CD14-positive monocyte (primary cell): Measurements from ENCODE around the gene AP1B1. TPM values are rescaled to one million over a fixed set of nuclear protein-coding genes. Genes with fewer than 3 reads are reported as not detected.
A peak's percentile ranks its signal among the peaks of the same experiment; 100 is the strongest.
"Not testable (repeated sequence)": the region's sequence is repeated elsewhere in the genome, so short reads cannot be mapped to it uniquely, and the experiment has no call there.

Experiments
- DNase-seq, 3 donors: peaks; one replicate each; pipeline ENCODE4 v3.0.0-alpha.2; 2011 to 2022
- H2AFZ ChIP-seq: 2 replicates; pipeline ENCODE4 v1.6.0; 2012; ENCODE audit warnings: mild to moderate bottlenecking, low read depth, low read length, inconsistent platforms; ENCODE audit not compliant: insufficient read depth, poor library complexity, severe bottlenecking
- H3K27ac ChIP-seq, 2 donors: 1 replicate in 1 of 2; 2 replicates in 1 of 2; pipeline ENCODE4 v1.5.1; 2012 to 2013; ENCODE audit warnings: low read length in 2 of 2, control low read depth in 1 of 2, inconsistent platforms in 1 of 2, low read depth in 1 of 2, mild to moderate bottlenecking in 1 of 2
- H3K27me3 ChIP-seq, 2 donors: one replicate each; pipeline versions ENCODE4 v1.6.0 to v1.6.1; 2011 to 2013; ENCODE audit warnings: low read length in 2 of 2; ENCODE audit not compliant: control insufficient read depth in 2 of 2, insufficient read depth in 2 of 2
- H3K36me3 ChIP-seq, 2 donors: replicated peaks in 1 of 2; 1 replicate in 1 of 2; 2 replicates in 1 of 2; pipeline versions ENCODE4 v1.5.1 to v1.6.1; 2012 to 2013; ENCODE audit warnings: low read length in 2 of 2, control low read depth in 1 of 2, inconsistent platforms in 1 of 2, mild to moderate bottlenecking in 1 of 2; ENCODE audit not compliant: insufficient read depth in 2 of 2, control insufficient read depth in 1 of 2
- H3K4me1 ChIP-seq, 2 donors: 1 replicate in 1 of 2; 2 replicates in 1 of 2; pipeline versions ENCODE4 v1.5.1 to v1.6.1; 2012 to 2013; ENCODE audit warnings: low read length in 2 of 2, control low read depth in 1 of 2, inconsistent platforms in 1 of 2, mild to moderate bottlenecking in 1 of 2, moderate library complexity in 1 of 2; ENCODE audit not compliant: insufficient read depth in 2 of 2, control insufficient read depth in 1 of 2
- H3K4me2 ChIP-seq: replicated peaks from 2 replicates; pipeline ENCODE3; 2012; ENCODE audit warnings: low read length, moderate library complexity, mild to moderate bottlenecking; ENCODE audit not compliant: poor library complexity, severe bottlenecking; ENCODE audit errors: extremely low read depth
- H3K4me3 ChIP-seq, 3 experiments: fragments of 200-600 bp in 1 of 3; sonication (generic) in 1 of 3; replicated peaks in 1 of 3; 1 replicate in 2 of 3; 2 replicates in 1 of 3; pipeline ENCODE4 v1.5.1; 2011 to 2013; ENCODE audit warnings: low read length in 3 of 3, mild to moderate bottlenecking in 3 of 3, control low read depth in 2 of 3, low read depth in 2 of 3, inconsistent platforms in 1 of 3, moderate library complexity in 1 of 3
- H3K79me2 ChIP-seq: 2 replicates; pipeline ENCODE4 v1.6.0; 2012; ENCODE audit warnings: mild to moderate bottlenecking, control low read depth, inconsistent platforms, low read length, moderate library complexity; ENCODE audit not compliant: insufficient read depth
- H3K9ac ChIP-seq: 2 replicates; pipeline ENCODE4 v1.6.0; 2017; ENCODE audit warnings: low read length, mild to moderate bottlenecking; ENCODE audit not compliant: insufficient read depth, poor library complexity, severe bottlenecking
- H3K9me3 ChIP-seq, 2 donors: replicated peaks in 1 of 2; 1 replicate in 1 of 2; 2 replicates in 1 of 2; pipeline versions ENCODE4 v1.5.1 to v1.6.1; 2012 to 2013; ENCODE audit warnings: low read length in 2 of 2, control low read depth in 1 of 2; ENCODE audit not compliant: control insufficient read depth in 1 of 2, insufficient read depth in 1 of 2
- H4K20me1 ChIP-seq: 2 replicates; pipeline ENCODE4 v1.6.0; 2012; ENCODE audit warnings: mild to moderate bottlenecking, low read length, control low read depth, moderate library complexity; ENCODE audit not compliant: insufficient read depth
- H3K27ac Mint-ChIP-seq, 7 donors: one replicate each; pipeline ENCODE4 v1.8.0; 2020; ENCODE audit warnings: mild to moderate bottlenecking in 7 of 7, mixed read lengths in 7 of 7, moderate library complexity in 6 of 7, inconsistent platforms in 2 of 7
- H3K27me3 Mint-ChIP-seq, 3 donors: one replicate each; pipeline ENCODE4 v1.8.0; 2021 to 2022; ENCODE audit warnings: low read depth in 3 of 3, mild to moderate bottlenecking in 3 of 3, mixed read lengths in 3 of 3, moderate library complexity in 3 of 3, inconsistent platforms in 1 of 3
- H3K36me3 Mint-ChIP-seq, 2 donors: one replicate each; pipeline ENCODE4 v1.8.0; 2020; ENCODE audit warnings: mixed read lengths in 2 of 2, inconsistent platforms in 1 of 2, mild to moderate bottlenecking in 1 of 2
- H3K4me1 Mint-ChIP-seq: one replicate; pipeline ENCODE4 v1.8.0; 2020; ENCODE audit warnings: mild to moderate bottlenecking, mixed read lengths
- H3K4me3 Mint-ChIP-seq, 2 donors: one replicate each; pipeline ENCODE4 v1.8.0; 2020; ENCODE audit warnings: mild to moderate bottlenecking in 2 of 2, mixed read lengths in 2 of 2, moderate library complexity in 1 of 2
- H3K9me3 Mint-ChIP-seq, 7 donors: one replicate each; pipeline ENCODE4 v1.8.0; 2020 to 2022; ENCODE audit warnings: mixed read lengths in 7 of 7, mild to moderate bottlenecking in 6 of 7, moderate library complexity in 6 of 7, inconsistent platforms in 2 of 7
- CTCF ChIP-seq: fragments of 200-600 bp; IDR thresholded peaks from one replicate; pipeline ENCODE4 v1.8.0; 2022; ENCODE audit warnings: antibody characterized with exemption, mild to moderate bottlenecking
- WGBS: methylation state at CpG from one replicate; pipeline ENCODE4 v1.1.5; 2013; ENCODE audit warnings: missing lambda C conversion rate; ENCODE audit not compliant: insufficient coverage; 5-methylcytosine and 5-hydroxymethylcytosine counted together
- intact Hi-C, 2 donors: fragments of 100-400 bp; cut with micrococcal nuclease; formaldehyde crosslinking; loops; one replicate each; pipeline versions ENCODE4 v1.15.0 to v1.15.1; 2023
- polyA plus RNA-seq, 3 donors: library from polyadenylated mRNA; depleted of rRNA in 1 of 3; unstranded in 2 of 3; stranded (reverse) in 1 of 3; fragments of 300-500 nt in 2 of 3; fragments of >200 nt in 1 of 3; fragmentation: Illumina TruSeq in 2 of 3; gene quantifications; 1 replicate in 2 of 3; 2 replicates in 1 of 3; pipeline ENCODE4 v1.2.3, GENCODE V29; 2012 to 2021

Gene AP1B1
- polyA plus RNA-seq, 3 donors: 29.0 to 102 (median 40.3) TPM

GRCh38 chr22:29408940-29409339, 20.6 kb upstream of the AP1B1 start:
- Mint-ChIP-seq H3K36me3 (no peaks in the 10 kb centered on the region), H3K4me1 (peaks cover 34% of the 10 kb centered on the region), H3K9me3 (no peaks in the 10 kb centered on the region), H3K27me3 (peaks cover 0 to 5% (median 1%) of the 10 kb centered on the region in 3 donors), H3K4me3 (peak overlapping the region in 1 of 2 donors; percentile 36), H3K27ac (peak overlapping the region; percentile 8 to 90 (median 66))
- Histone ChIP-seq H2AFZ (no peak overlapping the region), H3K79me2 (no peaks in the 10 kb centered on the region), H3K36me3 (no peaks in the 10 kb centered on the region), H3K9ac (no peak overlapping the region), H3K27me3 (no peaks in the 10 kb centered on the region), H3K9me3 (no peaks in the 10 kb centered on the region), H3K4me2 (no peak overlapping the region), H3K27ac (no peak overlapping the region), H4K20me1 (no peaks in the 10 kb centered on the region), H3K4me1 (peaks cover 30 to 36% of the 10 kb centered on the region in 2 donors), H3K4me3 (no peak overlapping the region)
- WGBS: 0% methylated on average over 3 of the region's 6 CpGs
- intact Hi-C loops: no loop called here
- TF ChIP-seq CTCF: no peak
- DNase-seq: peak in 2 of 3 donors; percentile 47 to 49

- H3K79me2 ChIP-seq, H3K27me3 ChIP-seq, H3K9me3 ChIP-seq, H3K36me3 ChIP-seq, H2AFZ ChIP-seq, H3K27ac ChIP-seq, H3K9me3 Mint-ChIP-seq, H3K4me3 ChIP-seq, H3K4me2 ChIP-seq, intact Hi-C loops, H3K4me1 ChIP-seq, DNase-seq, H4K20me1 ChIP-seq, H3K27me3 Mint-ChIP-seq, H3K9ac ChIP-seq, H3K4me1 Mint-ChIP-seq, H3K4me3 Mint-ChIP-seq, H3K36me3 Mint-ChIP-seq: not testable (repeated sequence)
- WGBS: 0% methylated on average over 1 of the region's 6 CpGs
- H3K27ac Mint-ChIP-seq: peak overlapping the region in 1 of 7 donors; percentile 15
These were observed 13.2 kb upstream of the AP1B1 start for GRCh38 chr22:29401538-29401937.
